H1 (cell line): ENCODE data around the gene COPG1. TPM values are rescaled to one million over a fixed set of nuclear protein-coding genes. Genes with fewer than 3 reads are reported as not detected.

ENCODE experiments used
- CTCF ChIA-PET: fragments of 300-600 bp; sonication (Branson Sonifier 250); formaldehyde crosslinking; loops from one replicate; lab custom pipeline; 2021; ENCODE audit not compliant: partially characterized antibody; lab: Charles Lee
- POLR2A ChIA-PET: fragments of 300-600 bp; sonication (Branson Sonifier 250); formaldehyde crosslinking; loops from one replicate; lab custom pipeline; 2021; ENCODE audit warnings: inconsistent platforms; ENCODE audit not compliant: partially characterized antibody; lab: Charles Lee
- DNase-seq, 2 experiments: peaks; one replicate each; pipeline versions ENCODE4 v3.0.0 to v3.0.0-alpha.2; 2010 to 2022; ENCODE audit warnings: low spot score in 2 of 2, low read depth in 1 of 2, mixed read lengths in 1 of 2
- FAIRE-seq: peaks from 2 replicates; lab custom pipeline; 2011; peaks lifted over from hg19 to GRCh38; lab: Jason Lieb, UNC
- H2AFZ ChIP-seq: 2 replicates; pipeline ENCODE4 v1.8.1; 2012; ENCODE audit warnings: low read length, inconsistent platforms
- H2AK5ac ChIP-seq: 2 replicates; pipeline ENCODE4 v1.6.1; 2013; ENCODE audit warnings: low read depth, low read length
- H2BK120ac ChIP-seq: replicated peaks from 2 replicates; pipeline ENCODE3; 2013; ENCODE audit warnings: low read depth, low read length, inconsistent platforms
- H2BK12ac ChIP-seq: 2 replicates; pipeline ENCODE4 v1.6.1; 2013; ENCODE audit warnings: low read depth, low read length
- H2BK15ac ChIP-seq: 2 replicates; pipeline ENCODE4 v1.6.1; 2013; ENCODE audit warnings: low read length
- H2BK20ac ChIP-seq: 2 replicates; pipeline ENCODE4 v1.6.1; 2013; ENCODE audit warnings: low read length
- H2BK5ac ChIP-seq: 2 replicates; pipeline ENCODE4 v1.6.1; 2013; ENCODE audit warnings: low read depth, low read length
- H3K14ac ChIP-seq: 2 replicates; pipeline ENCODE4 v1.6.1; 2013; ENCODE audit warnings: inconsistent platforms; ENCODE audit not compliant: insufficient read length
- H3K18ac ChIP-seq: 2 replicates; pipeline ENCODE4 v1.6.1; 2013; ENCODE audit warnings: low read length; ENCODE audit errors: extremely low read depth
- H3K23ac ChIP-seq: 2 replicates; pipeline ENCODE4 v1.6.1; 2013; ENCODE audit warnings: inconsistent platforms; ENCODE audit not compliant: insufficient read length
- H3K23me2 ChIP-seq: 2 replicates; pipeline ENCODE4 v1.6.1; 2013; ENCODE audit warnings: low read depth, low read length
- H3K27ac ChIP-seq: 2 replicates; pipeline ENCODE4 v1.6.1; 2011; ENCODE audit warnings: low read depth, low read length, inconsistent platforms
- H3K27me3 ChIP-seq, 4 experiments: replicated peaks in 1 of 4; 1 replicate in 1 of 4; 2 replicates in 3 of 4; pipeline versions ENCODE4 v1.6.1 to v1.8.1; 2011 to 2013; ENCODE audit warnings: low read length in 3 of 4, mild to moderate bottlenecking in 3 of 4, inconsistent platforms in 2 of 4, mixed read lengths in 2 of 4, moderate library complexity in 1 of 4; ENCODE audit not compliant: control insufficient read depth in 3 of 4, insufficient read depth in 3 of 4; ENCODE audit errors: extremely low read depth in 1 of 4
- H3K36me3 ChIP-seq, 4 experiments: 2 replicates each; pipeline versions ENCODE4 v1.6.1 to v1.8.1; 2011 to 2013; ENCODE audit warnings: mild to moderate bottlenecking in 4 of 4, low read length in 3 of 4, moderate library complexity in 2 of 4, control low read depth in 1 of 4, inconsistent platforms in 1 of 4; ENCODE audit not compliant: insufficient read depth in 4 of 4, control insufficient read depth in 2 of 4
- H3K4ac ChIP-seq: replicated peaks from 2 replicates; pipeline ENCODE3; 2013; ENCODE audit warnings: low read length, low read depth, mixed read lengths, inconsistent platforms; ENCODE audit not compliant: insufficient read length
- H3K4me1 ChIP-seq, 4 experiments: replicated peaks in 1 of 4; 1 replicate in 1 of 4; 2 replicates in 3 of 4; pipeline versions ENCODE4 v1.6.1 to v1.8.1; 2011 to 2013; ENCODE audit warnings: low read length in 3 of 4, inconsistent platforms in 2 of 4, mixed read lengths in 1 of 4; ENCODE audit not compliant: insufficient read depth in 4 of 4, control insufficient read depth in 3 of 4
- H3K4me2 ChIP-seq, 2 experiments: 2 replicates each; pipeline versions ENCODE4 v1.6.1 to v1.8.1; 2011 to 2013; ENCODE audit warnings: low read depth in 2 of 2, low read length in 2 of 2, control low read depth in 1 of 2, inconsistent platforms in 1 of 2, mild to moderate bottlenecking in 1 of 2; ENCODE audit not compliant: insufficient read depth in 1 of 2
- H3K4me3 ChIP-seq, 4 experiments: fragments of 200-600, 300-600 bp in 1 of 4; sonication (generic), shearing (Covaris generic), sonication (Bioruptor Twin) in 1 of 4; 2 replicates each; pipeline versions ENCODE4 v1.5.1 to v1.8.1; 2011 to 2016; ENCODE audit warnings: low read length in 4 of 4, low read depth in 3 of 4, control low read depth in 2 of 4, inconsistent platforms in 2 of 4, mild to moderate bottlenecking in 2 of 4, mixed read lengths in 1 of 4, moderate library complexity in 1 of 4; ENCODE audit not compliant: insufficient read depth in 2 of 4; ENCODE audit errors: extremely low read depth in 1 of 4
- H3K56ac ChIP-seq: replicated peaks from 2 replicates; pipeline ENCODE3; 2013; ENCODE audit warnings: low read depth, mild to moderate bottlenecking, mixed read lengths, low read length, inconsistent platforms; ENCODE audit not compliant: insufficient read length
- H3K79me1 ChIP-seq: 2 replicates; pipeline ENCODE4 v1.6.1; 2013; ENCODE audit warnings: low read depth, low read length, control low read depth
- H3K79me2 ChIP-seq, 2 experiments: 2 replicates each; pipeline versions ENCODE4 v1.6.1 to v1.8.1; 2012 to 2013; ENCODE audit warnings: low read length in 2 of 2, mild to moderate bottlenecking in 2 of 2, inconsistent platforms in 1 of 2; ENCODE audit not compliant: insufficient read depth in 2 of 2, control insufficient read depth in 1 of 2
- H3K9ac ChIP-seq, 4 experiments: replicated peaks in 1 of 4; 1 replicate in 1 of 4; 2 replicates in 3 of 4; pipeline versions ENCODE4 v1.6.1 to v1.8.1; 2011 to 2013; ENCODE audit warnings: low read depth in 3 of 4, low read length in 3 of 4, control low read depth in 2 of 4, mild to moderate bottlenecking in 2 of 4, moderate library complexity in 2 of 4, inconsistent platforms in 1 of 4; ENCODE audit errors: extremely low read depth in 1 of 4
- H3K9me3 ChIP-seq, 2 experiments: 2 replicates each; pipeline versions ENCODE4 v1.6.1 to v1.8.1; 2012 to 2013; ENCODE audit warnings: mild to moderate bottlenecking in 2 of 2, moderate library complexity in 2 of 2, control low read depth in 1 of 2, inconsistent platforms in 1 of 2, low read depth in 1 of 2, low read length in 1 of 2, mixed read lengths in 1 of 2; ENCODE audit not compliant: insufficient read depth in 2 of 2
- H4K20me1 ChIP-seq, 2 experiments: replicated peaks in 1 of 2; 2 replicates each; pipeline versions ENCODE3 to v1.8.1; 2011 to 2013; ENCODE audit warnings: inconsistent platforms in 2 of 2, low read length in 2 of 2, mild to moderate bottlenecking in 1 of 2; ENCODE audit not compliant: insufficient read depth in 2 of 2, control insufficient read depth in 1 of 2
- H4K5ac ChIP-seq: 2 replicates; pipeline ENCODE4 v1.6.1; 2013; ENCODE audit warnings: low read length, low read depth, mixed read lengths, inconsistent platforms; ENCODE audit not compliant: insufficient read length
- H4K8ac ChIP-seq: 2 replicates; pipeline ENCODE4 v1.8.0; 2013; ENCODE audit warnings: mild to moderate bottlenecking, moderate library complexity, low read length, inconsistent platforms; ENCODE audit not compliant: insufficient read depth; ENCODE audit errors: extremely low read depth
- H4K91ac ChIP-seq: replicated peaks from 2 replicates; pipeline ENCODE3; 2013; ENCODE audit warnings: low read length, mixed read lengths, inconsistent platforms; ENCODE audit not compliant: insufficient read length
- BCL11A ChIP-seq, 2 experiments: IDR thresholded peaks; one replicate each; pipeline ENCODE4 v1.6.1; 2011; ENCODE audit warnings: low read depth in 2 of 2, low read length in 2 of 2, mild to moderate bottlenecking in 2 of 2
- CTBP2 ChIP-seq: IDR thresholded peaks from 2 replicates; pipeline ENCODE4 v1.7.0; 2011; ENCODE audit warnings: borderline replicate concordance, mild to moderate bottlenecking, moderate library complexity, mixed read lengths, low read length; ENCODE audit not compliant: insufficient read depth, insufficient read length
- GABPA ChIP-seq: IDR thresholded peaks from 2 replicates; pipeline ENCODE4 v1.6.1; 2011; ENCODE audit warnings: mild to moderate bottlenecking, low read length, moderate library complexity, borderline replicate concordance; ENCODE audit not compliant: insufficient read depth
- GTF2F1 ChIP-seq: IDR thresholded peaks from 2 replicates; pipeline ENCODE4 v1.6.1; 2012; ENCODE audit warnings: low read depth, low read length, improper control_type of control experiment, borderline replicate concordance
- RFX5 ChIP-seq: IDR thresholded peaks from 2 replicates; pipeline ENCODE4 v1.6.1; 2011; ENCODE audit warnings: low read depth, low read length, improper control_type of control experiment, borderline replicate concordance
- RXRA ChIP-seq: IDR thresholded peaks from 2 replicates; pipeline ENCODE4 v1.6.1; 2011; ENCODE audit warnings: low read depth, mild to moderate bottlenecking, low read length, moderate library complexity; ENCODE audit not compliant: insufficient read depth
- TCF12 ChIP-seq: IDR thresholded peaks from 2 replicates; pipeline ENCODE4 v1.6.1; 2011; ENCODE audit warnings: low read depth, mild to moderate bottlenecking, low read length
- TEAD4 ChIP-seq: IDR thresholded peaks from 2 replicates; pipeline ENCODE4 v1.6.1; 2012; ENCODE audit warnings: low read depth, low read length, inconsistent platforms, mixed read lengths
- WGBS, 2 experiments: shearing (Covaris generic) in 1 of 2; methylation state at CpG; one replicate each; pipeline versions ENCODE4 v1.1.6 to v1.1.7; 2013 to 2015; ENCODE audit warnings: low lambda C conversion rate in 2 of 2, mixed read lengths in 2 of 2, inconsistent platforms in 1 of 2, low coverage in 1 of 2, missing lambda C conversion rate in 1 of 2; ENCODE audit not compliant: insufficient replicate concordance in 2 of 2, insufficient coverage in 1 of 2, insufficient read length in 1 of 2; ENCODE audit errors: extremely low coverage in 1 of 2, missing lambda C conversion rate in 1 of 2; 5-methylcytosine and 5-hydroxymethylcytosine counted together
- polyA plus RNA-seq, 7 experiments: library from polyadenylated mRNA; depleted of rRNA in 3 of 7; stranded (reverse) in 5 of 7; unstranded in 2 of 7; fragments of >200 nt in 5 of 7; fragments of 200-250 nt in 2 of 7; gene quantifications; 1 replicate in 5 of 7; 2 replicates in 1 of 7; 4 replicates in 1 of 7; pipeline versions ENCODE4 v1.2.1 to v1.2.3, GENCODE V29; 2011 to 2013; ENCODE audit warnings: missing spikeins in 2 of 7, mixed read lengths in 2 of 7
- total RNA-seq: library from RNA; stranded (reverse); fragmentation: NEBNext Ultra II Directional; extraction: Animal tissue kit (Norgen Biotek cat#: 25700); gene quantifications from 2 replicates; pipeline ENCODE4 v1.2.1, GENCODE V29; 2021

COPG1 gene
- total and polyA plus RNA-seq, 2 of the 8 experiments (the other 6 are each of a cell fraction or from before 2014, with no cell fraction given) = 52.7 to 106 TPM

GRCh38 chr3:129323651-129324294, 74.4 kb downstream of the COPG1 start:
- no peak for TF ChIP-seq RXRA
- no peak for TF ChIP-seq GABPA
- TF ChIP-seq RFX5 = no peak
- TF ChIP-seq TCF12 = no peak
- TF ChIP-seq BCL11A (IDR thresholded peaks at IDR 0.05; ENCODE audit: low read depth in 2 of 2, low read length in 2 of 2) = no peak
- no peak for TF ChIP-seq TEAD4
- no peak for TF ChIP-seq GTF2F1
- no peak for TF ChIP-seq CTBP2
- Histone ChIP-seq H2BK20ac (no peak overlapping the region), H3K4me2 (no peak overlapping the region), H3K23ac (no peak overlapping the region), H3K14ac (no peak overlapping the region), H3K27ac (no peak overlapping the region), H3K79me1 (peaks cover 3% of the 10 kb centered on the region; the same call in 1 of the 2 replicates), H4K8ac (no peak overlapping the region), H3K56ac (no peak overlapping the region), H3K9me3 (no peaks in the 10 kb centered on the region), H3K4me1 (no peaks in the 10 kb centered on the region), H3K9ac (no peak overlapping the region), H2BK12ac (no peak overlapping the region), H3K4me3 (no peak overlapping the region), H3K79me2 (no peaks in the 10 kb centered on the region), H3K23me2 (peaks cover 3% of the 10 kb centered on the region; the same call in 1 of the 2 replicates), H3K27me3 (no peaks in the 10 kb centered on the region), H4K20me1 (peaks cover 0 to 9% of the 10 kb centered on the region in 2 experiments), H4K91ac (no peak overlapping the region), H2AK5ac (no peak overlapping the region), H2BK120ac (no peak overlapping the region), H2BK5ac (no peak overlapping the region), H4K5ac (no peak overlapping the region), H2AFZ (no peak overlapping the region), H3K18ac (no peak overlapping the region), H2BK15ac (no peak overlapping the region), H3K4ac (no peak overlapping the region), H3K36me3 (peaks cover 2 to 14% (median 9%) of the 10 kb centered on the region in 4 experiments; a peak in 4 of 8 replicates)
- DNase-seq = no peak
- ChIA-PET POLR2A (interaction anchor here (0.6 to 9.3 kb wide), 2 partner anchors 7 to 308 kb away, joined by 4 to 112 read pairs; a partner anchor contains a TSS), CTCF (interaction anchor here (0.6 to 1.5 kb wide), 5 partner anchors 7 to 340 kb away, joined by 3 to 4 read pairs (median 3); a partner anchor contains a TSS)
- no peak for FAIRE-seq
- 93% methylated on average over 10 of the region's 12 CpGs; no CpG with 5 or more reads in 1 of the 2 experiments for WGBS, 2 experiments
